ENCODE data around the gene CAPZA1. TPM values are rescaled to one million over a fixed set of nuclear protein-coding genes. Genes with fewer than 3 reads are reported as not detected.

CAPZA1 gene
- total and polyA plus RNA-seq, 2 donors (not counting 3 experiments of a cell fraction or from before 2014, with no cell fraction given) = 77.1 to 183 TPM

GRCh38 chr1:112634367-112634766, 14.7 kb downstream of the CAPZA1 start:
- FAIRE-seq = no peak
- intact Hi-C loops (cut with micrococcal nuclease) = no loop called here

More at GRCh38 chr1:112634367-112634766, 14.7 kb downstream of the CAPZA1 start:
- Histone ChIP-seq H3K4me3 (replicated peaks in 1 of 3; ENCODE audit: insufficient read depth in 1 of 3, low read depth in 1 of 3, low read length in 3 of 3) (no peak overlapping the region), H3K9me1 (replicated peaks; ENCODE audit: control insufficient read depth, extremely low read depth, insufficient read depth, low read length) (no peaks in the 10 kb centered on the region), H3K4me2 (ENCODE audit: insufficient read depth, low read length) (no peak overlapping the region), H3K27ac (ENCODE audit: insufficient read depth, low read depth, low read length) (no peak overlapping the region), H3K79me2 (ENCODE audit: control insufficient read depth, insufficient read depth, low read length) (peaks cover 99% of the 10 kb centered on the region), H3K36me3 (ENCODE audit: control insufficient read depth in 2 of 2, extremely low read depth in 1 of 2, insufficient read depth in 2 of 2, low read length in 2 of 2) (peaks cover 0 to 1% of the 10 kb centered on the region in 2 experiments), H3K9me3 (replicated peaks; ENCODE audit: control insufficient read depth, insufficient read depth, low read length) (no peaks in the 10 kb centered on the region), H4K20me1 (replicated peaks; ENCODE audit: control insufficient read depth, extremely low read depth, insufficient read depth, low read length) (peaks cover 17% of the 10 kb centered on the region), H3K9ac (replicated peaks; ENCODE audit: extremely low read depth, insufficient read depth, low read length) (no peak overlapping the region), H3K27me3 (ENCODE audit: control insufficient read depth in 2 of 2, insufficient read depth in 2 of 2, low read length in 2 of 2) (no peaks in the 10 kb centered on the region), H3K4me1 (ENCODE audit: control insufficient read depth, extremely low read depth, insufficient read depth, low read length) (peaks cover 24% of the 10 kb centered on the region), H2AFZ (ENCODE audit: low read depth, low read length) (no peak overlapping the region)
- ChIA-PET CTCF (no interaction called here), POLR2A (no interaction called here)
- no TSS peak for BruUV-seq (replicated peaks)
- no peak for TF ChIP-seq JUN (IDR thresholded peaks at IDR 0.05; ENCODE audit: borderline replicate concordance, insufficient read depth, insufficient read length, low read depth)
- no peak for TF ChIP-seq MYC (IDR thresholded peaks at IDR 0.05; ENCODE audit: low read depth, low read length)
- TF ChIP-seq, protein P1, sequence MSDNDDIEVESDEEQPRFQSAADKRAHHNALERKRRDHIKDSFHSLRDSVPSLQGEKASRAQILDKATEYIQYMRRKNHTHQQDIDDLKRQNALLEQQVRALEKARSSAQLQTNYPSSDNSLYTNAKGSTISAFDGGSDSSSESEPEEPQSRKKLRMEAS (IDR thresholded peaks at IDR 0.05; ENCODE audit: insufficient read depth, insufficient read length) = no peak
- no peak for TF ChIP-seq POLR2AphosphoS5 (IDR thresholded peaks at IDR 0.05; ENCODE audit: insufficient read depth, low read depth, low read length)
- no peak for TF ChIP-seq EZH2 (IDR thresholded peaks at IDR 0.05; ENCODE audit: borderline replicate concordance, low read depth, low read length, severe bottlenecking)
- TF ChIP-seq POLR2A (IDR thresholded peaks at IDR 0.05; ENCODE audit: low read depth, low read length) = no peak
- no peak for TF ChIP-seq FOS (IDR thresholded peaks at IDR 0.05; ENCODE audit: borderline replicate concordance, insufficient read depth, low read length)
- TF ChIP-seq GATA2 (IDR thresholded peaks at IDR 0.05; ENCODE audit: insufficient read depth, insufficient read length, low read depth, low read length) = no peak
- no peak for TF ChIP-seq CTCF (IDR thresholded peaks at IDR 0.05; ENCODE audit: extremely low read depth in 1 of 2, insufficient read depth in 1 of 2, low read depth in 1 of 2, low read length in 2 of 2)
- DNase-seq (ENCODE audit: low read depth, low spot score) = no peak
- dilution Hi-C loops (cut with MboI; ENCODE audit: extremely low pct_ligation_motif_present, low sequenced_read_pairs) = no loop called here

Data from endothelial cell of umbilical vein (primary cell).